OCI-LY3 (cell line): ENCODE results near the gene YARS2.

Experiments
- EZH2phosphoT487 ChIP-seq: fragments of 200-600 bp; shearing (Covaris generic); IDR thresholded peaks from 2 replicates; pipeline ENCODE4 v1.6.1; 2018; ENCODE audit warnings: antibody characterized with exemption, mixed run types, low read depth
- TF ChIP-seq, protein P1 (sequence below): fragments of 200-600, 300-600 bp; sonication (generic); IDR thresholded peaks from 2 replicates; pipeline ENCODE4 v1.5.1; 2014; ENCODE audit warnings: antibody characterized with exemption, low read length, low read depth

DNA sequence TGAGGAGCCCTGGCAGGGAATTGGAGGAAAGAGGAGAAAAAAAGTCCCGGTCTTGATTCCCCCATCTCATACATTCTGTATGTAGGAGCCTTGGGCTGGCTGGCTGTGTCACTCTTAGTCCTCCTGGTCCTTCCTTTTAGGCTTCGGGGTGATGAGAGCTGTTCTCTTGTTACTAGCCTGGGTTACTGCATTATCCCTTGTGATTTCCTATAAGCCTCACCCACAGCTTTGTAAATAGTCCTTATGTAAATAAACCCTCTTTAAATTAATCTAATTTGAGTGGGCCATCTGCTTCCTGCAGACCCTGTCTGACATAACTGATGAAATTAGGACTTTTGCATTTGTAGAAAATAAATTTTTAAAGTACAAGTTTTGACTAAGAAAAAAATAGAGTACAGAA lies 57.4 kb downstream of the YARS2 start:
- TF ChIP-seq, protein P1, sequence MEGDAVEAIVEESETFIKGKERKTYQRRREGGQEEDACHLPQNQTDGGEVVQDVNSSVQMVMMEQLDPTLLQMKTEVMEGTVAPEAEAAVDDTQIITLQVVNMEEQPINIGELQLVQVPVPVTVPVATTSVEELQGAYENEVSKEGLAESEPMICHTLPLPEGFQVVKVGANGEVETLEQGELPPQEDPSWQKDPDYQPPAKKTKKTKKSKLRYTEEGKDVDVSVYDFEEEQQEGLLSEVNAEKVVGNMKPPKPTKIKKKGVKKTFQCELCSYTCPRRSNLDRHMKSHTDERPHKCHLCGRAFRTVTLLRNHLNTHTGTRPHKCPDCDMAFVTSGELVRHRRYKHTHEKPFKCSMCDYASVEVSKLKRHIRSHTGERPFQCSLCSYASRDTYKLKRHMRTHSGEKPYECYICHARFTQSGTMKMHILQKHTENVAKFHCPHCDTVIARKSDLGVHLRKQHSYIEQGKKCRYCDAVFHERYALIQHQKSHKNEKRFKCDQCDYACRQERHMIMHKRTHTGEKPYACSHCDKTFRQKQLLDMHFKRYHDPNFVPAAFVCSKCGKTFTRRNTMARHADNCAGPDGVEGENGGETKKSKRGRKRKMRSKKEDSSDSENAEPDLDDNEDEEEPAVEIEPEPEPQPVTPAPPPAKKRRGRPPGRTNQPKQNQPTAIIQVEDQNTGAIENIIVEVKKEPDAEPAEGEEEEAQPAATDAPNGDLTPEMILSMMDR, result no peak
- TF ChIP-seq EZH2phosphoT487, result no peak
